GM18907 (cell line): ENCODE data around the gene UBE2Q1.
"Not testable (repeated sequence)": the region's sequence is repeated elsewhere in the genome, so short reads cannot be mapped to it uniquely, and the experiment has no call there.

Source experiments
- ATAC-seq: cut with Tn5 transposase; IDR thresholded peaks from one replicate; pipeline ENCODE4 v1.9.1; 2021; ENCODE audit warnings: mild to moderate bottlenecking, moderate library complexity; ENCODE audit not compliant: unreplicated experiment

Gene UBE2Q1

GRCh38 chr1:154552036-154552435, 6.4 kb downstream of the UBE2Q1 start:
- no peak for ATAC-seq

- no peak for ATAC-seq
Observed at GRCh38 chr1:154551474-154551873, 7.0 kb downstream of the UBE2Q1 start.

- no peak for ATAC-seq
Observed at GRCh38 chr1:154550657-154551056, 7.8 kb downstream of the UBE2Q1 start.

- ATAC-seq, result no peak
Observed at GRCh38 chr1:154550070-154550469, 8.4 kb downstream of the UBE2Q1 start.

GRCh38 chr1:154549202-154549770, 9.2 kb downstream of the UBE2Q1 start:
- ATAC-seq, result no peak

GRCh38 chr1:154548028-154548427, 10.4 kb downstream of the UBE2Q1 start:
- no peak for ATAC-seq

- ATAC-seq, result no peak
Observed at GRCh38 chr1:154547105-154547732, 11.2 kb downstream of the UBE2Q1 start.

- ATAC-seq, result peak; percentile 50
Observed at GRCh38 chr1:154546264-154547063, 12.0 kb downstream of the UBE2Q1 start.

GRCh38 chr1:154541231-154541630, 17.2 kb downstream of the UBE2Q1 start:
- no peak for ATAC-seq

GRCh38 chr1:154539486-154540483, 18.7 kb downstream of the UBE2Q1 start:
- ATAC-seq, result no peak

- no peak for ATAC-seq
Observed at GRCh38 chr1:154536570-154536969, 21.9 kb downstream of the UBE2Q1 start.

- no peak for ATAC-seq
Observed at GRCh38 chr1:154533952-154534844, 24.3 kb downstream of the UBE2Q1 start.

- not testable (repeated sequence) for ATAC-seq
Observed at GRCh38 chr1:154531950-154532349, 26.5 kb downstream of the UBE2Q1 start.

GRCh38 chr1:154529308-154529707, 29.2 kb downstream of the UBE2Q1 start:
- no peak for ATAC-seq

- ATAC-seq, result no peak
Observed at GRCh38 chr1:154527192-154527591, 31.3 kb downstream of the UBE2Q1 start.

GRCh38 chr1:154524881-154525280, 33.6 kb downstream of the UBE2Q1 start:
- ATAC-seq, result no peak

- no peak for ATAC-seq
Observed at GRCh38 chr1:154521695-154522094, 36.8 kb downstream of the UBE2Q1 start.

GRCh38 chr1:154520333-154520732, 38.1 kb downstream of the UBE2Q1 start:
- no peak for ATAC-seq

GRCh38 chr1:154519591-154519991, 38.9 kb downstream of the UBE2Q1 start:
- ATAC-seq, result no peak

- ATAC-seq, result no peak
Observed at GRCh38 chr1:154517661-154518060, 40.8 kb downstream of the UBE2Q1 start.
